Amygdala (tissue), 56 donors: ENCODE results near the gene UCN2.

ENCODE experiments used
- DNase-seq, 56 donors: peaks; one replicate each; lab custom pipeline; 2025; lab: John Stamatoyannopoulos, UW

The UCN2 gene

DNA sequence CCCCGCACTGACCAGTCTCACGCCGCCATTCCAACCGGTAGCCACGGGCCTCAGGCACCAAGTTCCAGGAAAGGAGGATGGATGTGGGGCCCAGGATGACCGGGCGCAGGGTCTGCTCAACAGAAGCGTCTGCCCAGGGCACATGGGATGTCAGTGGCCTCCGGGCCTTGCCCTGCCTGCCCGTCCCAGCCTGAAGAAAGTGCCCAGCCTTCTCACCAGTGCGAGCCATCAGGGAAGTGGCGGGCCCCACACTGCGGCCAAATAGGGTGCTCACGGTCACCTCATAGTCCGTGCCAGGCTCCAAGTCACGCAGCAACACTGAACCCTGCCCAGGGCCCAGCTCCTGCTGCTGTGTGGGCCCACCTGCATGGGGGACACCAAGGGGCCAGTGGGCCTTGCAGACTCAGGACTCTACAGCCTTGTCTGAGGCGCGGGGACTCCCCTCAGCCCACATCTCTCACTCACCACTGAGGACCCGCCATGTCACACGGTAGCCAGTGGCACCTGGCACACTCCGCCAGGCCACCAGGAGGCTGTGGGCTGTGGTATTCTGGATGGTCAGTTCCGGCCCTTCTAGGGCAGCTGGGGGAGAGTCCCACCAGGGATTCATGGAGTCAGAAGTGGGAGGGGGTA lies 28.4 kb upstream of the UCN2 start:
- DNase-seq = no peak

DNA sequence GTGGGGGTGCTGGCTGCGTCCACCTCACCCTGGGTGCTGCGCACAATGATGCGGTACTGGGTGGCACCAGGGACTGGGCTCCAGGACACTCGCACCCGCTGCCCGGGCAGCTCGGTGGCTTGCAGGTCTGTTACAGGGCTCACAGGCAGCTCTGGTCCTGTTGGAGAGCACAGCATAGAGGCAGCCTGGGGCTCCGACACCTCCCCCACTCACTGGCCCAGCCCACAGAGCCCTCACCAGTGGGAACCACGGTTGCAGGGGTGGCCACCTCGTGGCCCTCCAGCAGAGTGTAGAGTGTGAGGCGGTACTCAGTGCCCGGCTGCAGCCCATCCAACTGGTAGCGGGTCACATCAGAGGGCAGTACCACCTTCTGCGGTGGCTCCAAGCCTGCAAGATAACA lies 27.9 kb upstream of the UCN2 start:
- DNase-seq = no peak

DNA sequence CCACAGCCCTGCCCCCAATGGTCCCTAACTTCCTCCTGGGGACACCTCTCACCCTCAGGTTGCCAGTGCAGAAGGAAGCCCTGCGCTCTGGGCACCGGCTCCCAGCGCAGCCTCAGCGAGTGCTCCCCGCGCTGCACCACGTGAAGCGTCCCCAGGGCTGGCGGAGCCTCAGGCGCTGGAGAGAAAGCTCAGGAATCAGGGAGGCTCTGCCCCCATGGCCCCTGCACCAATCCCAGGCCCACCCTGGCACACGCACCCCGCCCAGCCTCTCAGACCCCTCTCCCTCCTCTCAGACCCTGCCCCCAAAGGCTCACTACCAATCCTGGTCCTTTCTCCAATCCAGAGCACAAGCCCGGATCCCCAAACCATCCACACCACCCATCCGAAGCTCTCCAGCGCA lies 24.6 kb upstream of the UCN2 start:
- DNase-seq = no peak

DNA sequence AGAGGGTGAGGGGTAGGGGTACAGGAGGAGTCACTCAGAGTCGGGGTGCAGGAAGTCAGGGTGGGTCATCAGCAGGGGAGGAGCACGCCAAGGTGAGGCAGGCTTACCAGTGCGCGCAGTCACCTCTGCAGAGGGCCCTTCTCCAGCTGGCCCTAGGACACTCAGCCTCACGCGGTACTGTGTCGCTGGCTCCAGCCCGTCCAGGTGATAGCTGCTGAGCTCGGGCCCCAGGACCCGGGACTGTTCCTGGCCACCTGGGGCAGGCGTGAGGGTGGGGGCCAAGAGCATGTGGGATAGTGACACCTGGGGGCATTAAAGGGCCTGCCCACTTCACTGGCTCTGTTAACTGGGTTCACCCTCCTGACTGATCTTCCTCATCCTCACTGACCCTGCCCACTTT lies 24.1 kb upstream of the UCN2 start:
- DNase-seq = no peak

DNA sequence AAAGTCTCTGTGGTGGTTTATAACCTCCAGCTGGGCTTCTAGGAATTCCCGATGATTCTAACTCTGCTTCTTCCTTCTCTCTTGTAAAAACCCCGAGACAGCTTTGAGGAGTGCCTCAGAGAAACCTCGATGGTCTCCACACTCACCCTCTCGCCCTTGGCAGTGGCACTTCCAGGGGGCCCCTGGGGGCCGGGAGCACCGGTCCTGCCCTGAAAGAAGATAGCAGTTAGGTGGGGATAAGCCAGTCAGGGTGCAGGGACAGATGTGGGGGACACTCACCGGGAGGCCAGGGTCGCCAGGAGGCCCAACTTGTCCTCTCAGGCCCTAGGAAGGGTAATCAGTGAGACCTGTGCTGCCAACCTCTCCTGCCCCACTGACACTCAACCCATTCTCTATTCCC lies 21.8 kb upstream of the UCN2 start:
- no peak for DNase-seq

DNA sequence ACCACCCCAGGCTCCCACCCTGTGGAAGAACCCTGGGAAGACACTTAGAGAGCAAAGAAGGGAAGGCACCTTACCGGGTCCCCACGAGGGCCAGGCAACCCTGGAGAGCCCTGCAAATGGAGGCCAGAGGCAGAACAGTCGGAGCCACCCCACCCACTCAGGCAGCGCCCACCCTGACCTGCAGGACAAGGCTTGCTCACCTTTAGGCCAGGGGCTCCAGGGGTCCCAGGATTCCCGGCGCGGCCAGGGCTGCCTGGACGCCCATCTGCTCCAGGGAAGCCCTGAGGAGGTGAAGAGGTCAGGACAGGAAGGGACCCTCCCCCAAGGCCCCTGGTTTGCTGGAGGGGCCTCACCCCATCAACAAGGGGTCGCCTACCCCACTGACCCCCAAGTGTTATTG lies 21.3 kb upstream of the UCN2 start:
- no peak for DNase-seq

DNA sequence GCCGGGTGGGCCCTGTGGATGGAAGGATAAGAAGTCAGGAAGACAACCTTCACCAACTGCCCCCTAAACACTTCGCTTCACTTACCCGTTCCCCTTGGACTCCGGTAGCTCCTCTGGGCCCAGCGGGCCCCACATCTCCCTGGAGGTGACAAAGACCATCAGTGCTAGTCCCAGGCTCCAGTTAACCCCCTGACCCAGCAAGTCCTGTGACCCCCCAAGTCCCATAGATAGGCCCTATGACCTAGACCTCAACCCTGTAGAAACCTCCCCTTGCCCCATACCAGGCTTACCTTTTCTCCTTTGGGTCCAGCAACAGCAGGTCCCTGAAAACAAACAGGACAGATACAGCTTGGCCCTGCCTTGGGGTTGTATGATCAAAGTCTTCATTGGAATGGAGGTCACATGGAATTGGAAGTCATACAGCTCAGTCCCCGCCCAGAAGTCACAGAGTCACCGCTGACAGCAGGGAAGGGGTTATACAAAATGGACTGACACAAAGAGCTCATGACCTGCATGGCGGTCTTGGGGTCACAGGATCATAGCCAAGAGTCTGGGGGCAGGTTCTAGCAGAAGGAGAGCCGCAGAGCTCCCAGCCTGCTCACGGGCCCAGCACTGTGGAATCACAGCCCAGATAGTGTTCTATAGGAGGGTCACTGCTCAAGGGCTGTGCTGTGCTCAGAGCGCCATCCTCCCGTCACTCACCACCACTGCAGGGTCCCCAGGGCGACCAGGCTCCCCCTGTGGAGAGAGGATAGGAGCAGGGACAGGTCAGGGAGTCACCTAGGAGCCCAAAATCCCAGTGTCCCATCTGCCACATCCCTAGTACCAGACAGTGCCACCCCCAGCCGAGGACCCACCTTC lies 18.3 kb upstream of the UCN2 start:
- DNase-seq = no peak

DNA sequence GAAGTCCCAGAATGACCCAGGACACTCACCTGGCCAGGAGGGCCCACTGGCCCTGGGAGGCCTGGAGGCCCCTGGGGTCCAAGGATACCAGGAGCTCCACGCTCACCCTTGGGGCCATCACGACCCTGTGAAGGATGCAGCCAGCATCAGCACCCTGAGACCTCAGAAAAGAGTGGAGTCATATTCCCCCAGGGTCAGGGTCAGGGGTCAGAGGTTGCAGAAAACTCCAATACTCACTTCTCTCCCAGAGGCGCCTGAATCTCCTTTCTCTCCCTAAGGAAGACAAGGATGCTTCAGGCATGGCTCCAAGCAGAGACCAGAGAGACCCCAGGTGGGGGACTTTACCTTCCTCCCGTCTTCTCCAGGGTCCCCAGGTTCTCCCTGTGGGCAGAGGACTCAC lies 13.1 kb upstream of the UCN2 start:
- no peak for DNase-seq

DNA sequence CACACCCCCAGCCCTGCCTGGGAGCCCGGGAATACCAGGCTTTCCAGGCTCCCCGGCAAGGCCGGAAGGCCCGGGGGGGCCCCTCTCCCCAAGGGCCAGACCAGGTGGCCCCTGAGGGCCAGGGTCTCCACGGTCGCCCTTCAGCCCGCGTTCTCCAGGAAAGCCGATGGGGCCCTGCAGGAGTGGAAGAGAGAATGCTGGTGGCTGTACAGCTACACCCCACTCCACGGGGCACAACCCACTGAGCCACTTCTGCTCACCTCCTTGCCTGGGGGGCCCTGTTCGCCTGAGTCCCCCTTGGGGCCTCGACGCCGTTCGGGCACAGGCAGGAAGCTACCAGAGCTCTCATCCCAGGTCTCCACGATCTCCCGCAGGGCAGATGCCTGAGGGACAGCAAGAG lies 11.8 kb upstream of the UCN2 start:
- DNase-seq = no peak

DNA sequence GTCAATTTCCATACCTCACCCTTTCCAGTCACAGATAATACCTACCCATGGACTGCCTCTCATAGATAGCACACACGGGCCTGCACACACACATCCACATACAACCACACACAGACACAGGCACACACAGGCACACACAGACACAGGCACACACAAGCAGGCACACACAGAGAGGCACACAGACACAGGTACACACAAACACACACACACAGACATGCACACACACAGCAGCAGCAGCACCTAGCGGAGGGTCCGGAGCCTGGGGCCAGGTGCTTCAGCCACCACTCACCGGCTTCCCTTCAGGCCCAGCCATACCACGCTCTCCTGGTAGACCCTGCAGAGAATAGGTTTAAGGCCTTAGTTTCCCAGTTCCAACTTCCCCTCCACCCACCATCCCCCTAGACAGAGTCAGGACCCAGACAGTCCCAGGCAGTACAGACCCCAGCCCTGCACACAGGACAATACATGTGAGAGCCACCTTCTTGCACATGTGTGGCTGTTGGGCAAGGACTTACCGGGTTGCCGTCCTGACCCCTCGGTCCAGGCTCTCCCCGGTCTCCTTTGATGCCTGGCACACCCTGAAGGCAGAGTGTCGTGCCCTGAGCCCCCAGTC lies 10.5 kb upstream of the UCN2 start:
- no peak for DNase-seq

DNA sequence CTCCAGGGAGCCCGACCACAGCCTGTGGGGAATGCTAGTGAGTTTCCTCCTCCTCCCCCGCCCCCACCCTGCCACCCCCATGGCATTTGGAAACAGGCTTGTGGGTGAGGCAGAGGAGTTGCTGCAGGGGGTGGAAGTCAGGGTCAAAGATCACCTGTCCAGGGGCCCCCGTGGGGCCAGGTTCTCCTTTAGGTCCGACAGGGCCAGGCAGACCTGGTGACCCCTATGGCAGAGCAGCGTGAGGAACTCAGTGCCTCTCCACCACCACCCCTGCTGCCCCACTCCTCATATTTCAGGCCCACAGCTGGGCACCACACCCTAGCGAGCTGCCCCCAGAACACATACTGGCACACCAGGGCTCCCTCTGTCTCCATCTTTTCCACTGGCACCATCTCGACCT lies 8.9 kb upstream of the UCN2 start:
- DNase-seq = no peak

DNA sequence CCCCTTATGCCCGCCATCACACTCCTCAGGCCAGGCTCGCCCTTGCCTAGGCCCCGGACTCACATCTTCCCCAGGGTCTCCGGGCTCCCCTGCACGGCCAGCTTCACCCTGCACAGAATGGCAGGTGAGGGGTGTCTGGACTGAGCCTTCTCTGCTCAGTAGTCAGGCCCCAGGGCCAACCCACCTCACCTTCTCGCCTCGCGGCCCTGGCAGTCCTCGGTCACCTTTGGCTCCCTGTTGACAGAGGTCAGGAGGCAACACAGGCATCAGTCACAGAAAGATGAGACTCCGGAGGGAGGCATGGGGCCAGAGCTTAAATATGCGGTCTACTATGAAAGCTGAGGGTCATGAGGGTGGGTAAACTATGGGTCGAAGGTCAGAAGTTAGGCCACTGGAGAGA lies 8.4 kb upstream of the UCN2 start:
- no peak for DNase-seq

DNA sequence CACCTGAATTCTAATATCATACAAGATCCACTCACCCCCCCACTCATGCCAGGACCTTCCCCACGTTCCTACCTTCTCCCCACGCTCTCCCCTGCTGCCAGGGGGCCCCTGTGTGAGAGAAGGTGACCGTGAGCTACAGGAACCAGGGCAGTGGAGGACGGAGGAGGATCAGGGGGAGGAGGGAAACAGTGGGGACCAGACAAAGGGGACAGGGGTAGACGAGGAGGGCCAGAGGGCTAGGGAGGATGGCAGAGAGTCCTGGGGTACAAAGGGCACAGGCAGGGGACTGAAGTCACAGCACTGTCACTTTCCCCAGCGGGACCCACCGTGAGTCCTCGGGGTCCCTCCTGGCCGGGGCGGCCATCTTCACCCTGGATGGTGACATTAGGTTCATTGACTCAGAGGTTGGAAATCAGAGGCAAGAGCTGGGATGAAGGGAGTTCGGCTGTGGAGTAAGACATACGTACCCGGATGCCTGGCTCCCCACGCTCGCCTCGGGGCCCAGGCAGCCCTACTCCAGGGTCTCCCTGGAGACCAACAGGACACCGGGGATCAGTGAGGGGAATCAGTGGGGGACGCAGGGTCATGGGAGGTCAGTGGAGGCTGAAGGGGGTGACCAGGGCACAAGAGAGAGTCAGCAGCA lies 6.3 kb upstream of the UCN2 start:
- DNase-seq = no peak

DNA sequence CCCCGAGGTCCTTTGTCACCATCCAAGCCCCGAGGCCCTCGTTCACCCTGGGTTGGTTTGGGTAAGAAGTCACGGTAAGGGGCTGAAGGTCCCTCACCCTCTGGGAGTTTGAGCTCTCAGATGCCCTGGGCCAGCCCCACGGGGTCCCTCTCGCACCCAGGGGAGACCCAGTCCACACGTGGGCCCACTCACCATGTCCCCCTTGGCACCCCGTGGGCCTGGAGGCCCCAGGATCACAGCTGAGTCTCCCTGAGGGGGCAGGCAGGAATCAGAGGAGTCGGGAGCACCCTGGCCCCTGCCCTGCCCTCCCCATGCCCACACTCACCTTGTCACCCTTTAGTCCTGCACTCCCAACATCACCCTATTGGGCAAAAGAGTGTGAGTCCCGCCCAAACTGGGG lies 5.8 kb upstream of the UCN2 start:
- DNase-seq = no peak

DNA sequence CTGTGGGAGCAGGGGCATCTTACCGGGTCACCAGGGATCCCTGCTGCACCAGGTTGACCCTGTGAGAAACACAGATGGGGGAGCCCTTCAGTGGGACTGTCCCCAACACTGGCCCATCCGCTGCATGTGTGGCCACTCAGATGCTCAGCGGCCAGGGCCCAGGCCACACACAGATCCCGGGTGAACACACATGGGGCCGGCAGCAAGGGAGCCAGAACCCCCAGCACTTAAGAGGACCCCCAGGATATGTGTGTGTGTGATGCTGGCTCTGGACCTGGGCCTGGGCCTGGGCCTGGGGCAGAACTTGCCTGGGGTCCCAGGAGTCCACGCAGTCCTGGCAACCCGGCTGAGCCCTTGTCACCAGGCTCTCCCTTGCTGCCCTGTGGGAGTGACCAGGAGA lies 4.9 kb upstream of the UCN2 start:
- no peak for DNase-seq

DNA sequence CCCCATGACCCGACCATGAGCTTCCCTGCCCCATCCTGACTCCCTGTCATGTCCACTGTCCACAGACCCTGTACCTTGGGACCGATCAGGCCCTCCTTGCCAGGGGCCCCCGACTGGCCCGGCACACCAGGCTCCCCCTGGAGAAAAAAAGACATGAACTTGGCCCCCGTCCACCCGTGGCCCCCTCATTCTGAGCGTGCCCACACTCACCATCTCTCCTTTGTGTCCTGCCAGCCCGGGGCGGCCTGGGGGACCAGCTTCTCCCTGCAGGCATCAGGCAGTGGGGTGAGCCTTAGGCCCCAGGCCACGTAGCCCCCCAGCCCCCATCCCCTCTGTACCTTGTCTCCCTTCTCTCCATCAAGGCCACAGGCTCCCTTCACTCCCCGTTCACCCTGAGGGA lies 3.9 kb upstream of the UCN2 start:
- DNase-seq = no peak

DNA sequence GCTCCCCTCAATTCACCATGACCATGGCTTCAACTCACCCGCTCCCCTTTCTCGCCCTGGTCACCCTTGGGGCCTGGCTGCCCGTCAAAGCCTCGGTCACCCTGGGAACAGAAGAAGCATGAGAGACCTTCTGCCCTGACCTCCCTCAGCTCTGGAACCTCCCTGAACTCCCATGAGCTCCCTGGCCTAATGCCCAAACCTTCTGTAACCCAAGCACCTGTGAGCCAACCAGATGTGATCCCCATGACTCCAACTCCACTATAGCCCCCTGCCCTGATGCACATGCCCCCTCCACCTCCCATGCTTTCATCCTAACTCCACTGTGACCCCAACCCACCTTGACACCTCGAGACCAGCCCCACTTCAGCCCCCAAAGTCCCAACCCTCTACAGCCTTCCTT lies 3.5 kb upstream of the UCN2 start:
- no peak for DNase-seq

DNA sequence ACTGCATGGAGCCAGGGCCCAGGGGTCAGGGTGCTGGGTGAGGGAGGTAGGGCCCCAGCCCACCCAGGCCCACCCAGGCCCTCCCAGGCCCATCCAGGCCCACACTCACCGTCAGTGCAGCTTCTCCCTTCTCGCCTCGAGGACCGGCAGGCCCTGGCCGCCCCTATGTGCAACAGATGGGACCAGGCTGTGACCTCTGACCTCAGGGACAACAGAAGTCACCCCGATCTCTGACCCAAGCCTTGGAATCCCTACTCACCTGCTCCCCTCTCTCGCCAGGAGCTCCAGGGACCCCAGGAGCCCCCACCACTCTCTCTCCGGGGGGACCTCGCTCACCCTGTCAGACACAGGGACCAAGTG lies 2.8 kb upstream of the UCN2 start:
- no peak for DNase-seq

DNA sequence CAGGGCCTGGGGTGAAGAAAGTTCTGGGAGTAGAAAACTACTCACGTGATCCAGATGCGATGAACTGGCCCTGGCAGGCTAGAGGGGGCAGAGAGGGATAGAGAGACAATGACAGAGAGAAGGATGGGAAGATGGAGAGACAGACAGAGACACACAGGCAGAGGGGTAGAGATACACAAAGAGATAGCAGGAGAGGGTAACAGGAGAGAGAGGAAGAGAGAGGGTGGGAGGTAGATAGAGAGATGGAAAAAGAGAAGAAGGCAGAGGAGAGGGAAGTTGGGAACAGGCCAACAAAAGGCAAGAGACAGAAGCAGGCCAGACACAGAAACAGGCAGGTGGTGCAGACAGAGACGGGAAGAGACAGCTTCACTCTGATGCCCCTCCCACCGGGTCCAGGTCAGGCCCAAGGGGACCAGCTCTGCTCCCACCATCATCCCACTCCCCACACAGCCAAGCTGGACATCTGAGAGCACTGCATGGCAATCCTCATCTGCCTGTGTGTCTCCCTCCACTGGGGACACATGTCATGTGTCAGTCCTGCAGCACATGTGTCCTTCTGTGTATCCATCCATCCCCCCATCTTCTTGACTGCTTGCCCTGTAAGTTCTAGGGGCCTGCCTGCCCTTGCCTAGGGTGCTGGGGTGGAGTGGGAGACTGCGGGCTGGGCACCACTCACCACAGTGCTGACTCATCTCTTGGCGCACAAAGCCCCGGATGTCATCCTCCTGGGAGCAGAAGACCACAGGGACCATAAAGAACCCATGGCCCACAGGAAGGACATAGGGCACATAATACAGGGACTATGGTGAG lies 2.2 kb upstream of the UCN2 start:
- DNase-seq = no peak

DNA sequence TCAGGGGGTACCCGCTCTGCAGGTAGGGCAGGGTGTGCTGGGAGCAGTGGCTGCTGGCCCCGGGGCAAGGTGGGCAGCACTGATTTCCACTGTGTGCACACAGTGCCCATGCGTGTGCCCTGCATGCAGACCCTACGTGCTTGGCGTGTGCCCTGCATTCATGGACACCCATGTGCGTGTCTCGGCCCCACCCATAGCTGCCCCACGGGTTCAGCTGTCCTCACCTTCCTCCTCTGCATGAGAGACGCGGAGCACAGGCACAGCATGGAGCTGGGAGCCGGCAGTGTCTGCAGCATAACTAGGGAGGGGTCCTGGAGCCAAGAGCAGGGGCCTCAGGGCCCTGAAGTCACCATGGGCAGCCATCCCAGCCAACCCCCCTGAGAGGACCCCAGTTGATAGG lies 1.6 kb upstream of the UCN2 start:
- no peak for DNase-seq

DNA sequence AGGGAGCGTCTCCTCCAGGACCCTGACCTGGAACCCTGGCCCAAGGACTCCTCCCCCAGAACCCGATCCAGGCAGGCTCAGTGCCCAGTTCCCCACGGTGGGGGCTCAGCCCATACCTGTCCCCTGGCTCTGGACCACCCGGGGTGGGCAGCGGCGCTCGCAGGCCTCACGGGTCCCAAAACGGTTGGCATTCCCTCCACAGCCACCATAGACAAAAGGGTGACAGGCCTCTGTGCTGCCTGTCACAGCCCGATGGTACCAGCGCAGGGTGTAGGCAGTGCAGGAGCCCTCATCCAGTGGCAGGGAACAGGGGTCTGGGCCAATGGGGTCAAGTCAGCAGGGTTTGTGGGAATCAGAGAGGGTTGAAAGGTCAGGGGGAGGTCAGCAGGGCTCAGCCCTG lies 1.1 kb upstream of the UCN2 start:
- DNase-seq = no peak
